EH (cell line): ENCODE measurements around the gene UPK3A.

Experiments
- DNase-seq: peaks from one replicate; pipeline ENCODE4 v3.0.0-alpha.2; 2015; ENCODE audit warnings: low read depth

Gene UPK3A

DNA sequence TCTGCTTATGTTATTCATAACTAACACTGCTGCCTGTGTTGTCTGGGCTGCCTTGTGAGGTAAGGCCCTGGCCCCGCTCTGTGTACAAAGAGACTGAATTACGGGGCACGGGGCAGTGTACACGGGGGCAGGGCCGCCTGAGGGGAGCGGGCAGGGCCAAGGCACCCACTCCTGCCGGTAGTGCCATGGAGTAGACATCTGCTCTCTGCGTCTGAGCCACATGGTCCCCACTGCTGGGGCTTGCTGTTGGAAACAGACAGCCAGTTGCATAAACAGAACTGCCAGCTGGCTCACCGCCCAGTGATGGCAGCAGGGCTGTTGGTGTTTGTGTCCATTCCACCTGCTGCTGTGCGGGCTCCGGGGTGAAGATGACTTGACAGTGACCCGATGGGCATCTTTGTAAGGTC is 44.8 kb downstream of the UPK3A start:
- DNase-seq: no peak

DNA sequence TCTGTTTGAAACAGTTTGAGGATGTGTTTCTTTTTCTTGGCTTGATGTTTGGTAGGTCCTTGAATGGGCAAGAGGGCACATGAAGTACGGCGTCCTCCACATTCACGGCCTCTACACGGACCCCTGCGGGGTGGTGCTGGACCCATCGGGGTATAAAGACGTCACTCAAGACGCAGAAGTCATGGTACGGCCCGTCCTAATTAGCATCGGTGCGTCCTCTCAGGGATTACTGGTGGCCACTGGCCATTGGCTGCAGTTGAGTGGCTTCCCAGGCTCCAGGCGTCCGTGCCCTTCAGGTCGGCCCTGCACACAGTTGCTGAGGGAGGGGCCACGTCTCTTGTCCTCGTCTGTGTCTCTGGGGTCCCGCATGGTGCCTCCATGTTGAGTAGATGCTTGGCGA is 45.8 kb downstream of the UPK3A start:
- DNase-seq: no peak

DNA sequence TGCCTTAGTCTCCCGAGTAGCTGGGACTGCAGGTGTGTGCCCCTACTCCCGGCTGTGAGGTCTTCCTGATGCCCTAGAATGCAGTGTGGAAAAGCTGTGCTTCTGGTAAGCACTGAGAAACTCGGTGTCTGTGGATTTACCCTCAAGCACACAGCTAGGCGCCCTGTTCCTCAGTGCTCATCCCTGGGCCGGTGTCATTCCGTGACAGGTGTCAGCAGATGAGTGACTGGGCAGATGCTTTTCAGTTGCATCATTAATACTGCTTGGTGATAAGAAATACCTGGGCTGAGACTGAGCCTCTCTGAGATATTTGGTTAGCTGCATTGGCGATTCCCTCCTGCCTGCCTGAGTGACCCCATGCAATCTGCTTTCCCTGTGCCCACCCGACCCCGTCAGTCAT is 46.7 kb downstream of the UPK3A start:
- DNase-seq: no peak

DNA sequence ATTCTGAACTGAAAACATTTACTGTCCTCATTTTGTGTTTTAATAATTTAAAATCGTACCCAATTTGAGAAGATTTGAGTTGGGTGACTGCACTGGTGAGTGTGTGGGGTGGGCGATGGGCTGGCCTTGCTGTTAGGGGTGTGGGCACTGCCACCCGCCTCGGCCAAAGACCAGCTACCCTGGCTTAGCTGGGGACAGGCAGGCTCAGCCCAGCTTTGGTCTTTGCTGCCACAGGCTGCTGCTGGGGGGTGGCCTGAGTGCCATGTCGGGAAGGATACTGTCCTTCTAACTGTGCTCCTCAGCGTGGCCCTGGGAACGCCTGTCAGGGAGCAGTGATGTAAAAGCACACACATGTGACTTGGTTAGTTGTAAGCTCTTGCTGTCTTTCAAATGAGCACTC is 47.3 kb downstream of the UPK3A start:
- no peak for DNase-seq

DNA sequence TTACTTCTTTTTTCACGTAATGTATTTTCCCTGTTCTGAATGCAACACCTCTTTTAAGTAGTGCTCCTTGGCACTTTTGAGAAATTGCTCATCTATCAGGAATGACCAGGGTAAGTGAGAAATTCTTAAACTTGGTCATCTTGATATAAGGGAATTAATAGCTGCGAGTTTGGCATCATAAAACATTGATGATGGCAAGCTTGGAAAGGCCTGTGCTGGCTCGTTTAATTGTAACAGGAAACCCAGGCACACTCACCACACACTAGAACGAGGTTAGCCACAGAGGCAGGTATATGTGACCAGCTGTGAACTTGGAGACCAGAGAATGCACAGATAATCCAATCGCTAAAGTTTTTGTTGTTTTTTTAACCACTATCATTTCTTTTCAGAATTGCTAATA is 49.3 kb downstream of the UPK3A start:
- DNase-seq: peak; percentile 27

DNA sequence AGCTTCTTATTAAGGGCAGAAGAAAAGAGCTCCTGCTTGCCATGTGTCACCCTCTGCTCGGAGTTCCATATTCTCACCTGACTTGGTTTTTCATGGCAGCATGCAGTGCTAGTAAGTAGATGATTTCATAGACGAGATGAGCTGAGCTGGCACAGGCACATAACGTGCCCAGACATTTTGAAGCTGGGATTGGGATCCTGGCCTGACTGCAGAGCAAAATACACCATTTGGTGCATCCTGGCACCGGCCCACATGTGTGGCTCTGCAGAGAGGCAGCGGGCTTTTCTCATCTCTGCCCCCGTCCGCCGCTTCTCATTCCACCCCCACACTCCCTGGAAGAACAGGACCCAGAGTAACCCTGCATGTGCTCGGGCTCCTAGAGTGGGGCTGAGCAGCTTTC is 49.8 kb downstream of the UPK3A start:
- DNase-seq: no peak

DNA sequence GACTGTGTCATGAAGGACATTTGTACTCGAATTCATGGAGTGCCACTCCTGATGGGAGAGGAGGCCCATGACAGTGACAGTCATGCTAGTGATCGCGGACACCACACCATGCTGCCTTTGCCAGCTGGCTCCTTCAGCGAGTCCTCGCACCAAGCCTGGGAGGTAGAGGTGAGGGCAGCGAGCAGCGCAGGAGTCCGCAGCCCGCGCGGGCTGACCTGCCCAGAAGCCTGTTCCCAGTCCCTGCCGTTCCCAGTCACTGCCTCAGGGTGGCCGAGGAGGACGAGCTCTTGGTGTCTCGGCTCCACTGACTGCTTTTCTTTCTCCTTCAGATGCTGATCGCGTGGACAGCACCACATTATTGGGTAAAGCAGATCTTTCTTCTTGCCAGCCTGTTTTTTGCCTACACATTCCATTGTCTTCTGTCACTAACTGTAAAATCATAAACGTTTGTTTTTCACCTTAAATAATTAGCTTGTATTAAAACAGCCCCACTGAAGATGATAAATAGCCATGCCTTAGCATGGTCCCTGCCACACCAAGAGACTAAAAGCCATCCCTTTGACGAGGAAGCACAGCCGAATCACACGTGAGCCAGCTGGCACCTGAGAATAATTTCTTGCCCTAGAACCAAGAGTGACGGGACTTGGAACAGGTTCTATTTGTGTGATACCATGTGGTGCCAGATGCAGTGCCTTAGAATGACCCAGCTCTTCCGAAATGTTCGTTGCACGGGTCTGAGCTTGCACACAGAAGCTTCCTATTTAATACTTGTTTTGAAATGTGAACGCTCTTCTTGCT is 50.5 kb downstream of the UPK3A start:
- peak; percentile 13 for DNase-seq

DNA sequence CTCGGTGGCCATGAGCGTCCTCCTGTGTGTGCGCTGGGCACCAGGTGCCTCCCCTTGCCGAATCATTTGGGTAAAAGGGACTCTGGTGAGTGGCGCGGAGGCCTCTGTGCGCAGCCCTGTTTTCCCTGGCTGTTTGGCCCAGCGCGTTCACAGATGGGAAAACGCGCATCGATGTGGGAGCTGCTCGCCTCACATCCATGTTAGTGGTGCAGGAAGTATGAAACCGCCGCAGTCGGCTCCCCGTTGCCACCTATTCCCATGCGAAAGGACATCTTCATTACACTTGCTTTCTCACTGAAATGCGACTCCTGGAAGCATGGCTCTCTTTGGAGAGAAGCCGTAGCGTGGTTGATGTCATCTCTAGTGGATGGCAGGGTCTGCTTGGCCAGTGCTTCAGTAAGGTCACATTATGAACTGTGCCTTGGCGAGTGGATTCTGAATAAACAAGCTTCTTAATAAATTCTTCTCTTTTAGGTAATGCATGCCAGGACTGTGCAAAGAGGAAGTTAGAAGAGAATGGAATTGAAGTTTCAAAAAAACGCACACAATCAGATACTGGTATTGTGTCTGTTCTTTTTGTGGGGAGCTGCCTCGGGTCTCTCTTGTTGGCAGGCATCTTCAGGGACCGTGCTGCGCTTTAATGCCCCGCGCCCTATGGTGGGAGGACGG is 51.2 kb downstream of the UPK3A start:
- no peak for DNase-seq

DNA sequence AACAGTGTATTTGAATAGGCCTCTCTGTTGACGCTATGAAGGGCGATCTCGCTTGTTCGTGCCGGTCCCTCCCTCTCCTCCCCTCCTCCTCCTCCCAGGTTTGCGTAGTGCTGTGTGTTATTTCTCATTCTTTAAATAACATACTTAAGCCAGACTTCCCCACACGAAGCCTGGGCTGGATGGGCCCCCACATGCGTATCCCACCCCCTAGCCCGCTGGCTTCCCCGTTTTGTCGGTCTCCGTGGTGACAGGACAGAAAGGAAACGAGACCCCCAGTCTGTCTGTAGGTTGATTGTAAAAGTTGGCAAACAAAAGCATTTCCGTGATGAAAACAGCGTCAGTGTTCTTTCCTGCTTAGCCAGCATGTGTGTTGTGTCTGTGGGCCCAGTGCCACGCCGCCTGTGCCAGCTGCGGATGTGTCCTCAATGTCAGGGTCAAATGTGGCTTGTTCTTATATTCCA is 52.3 kb downstream of the UPK3A start:
- DNase-seq: no peak

DNA sequence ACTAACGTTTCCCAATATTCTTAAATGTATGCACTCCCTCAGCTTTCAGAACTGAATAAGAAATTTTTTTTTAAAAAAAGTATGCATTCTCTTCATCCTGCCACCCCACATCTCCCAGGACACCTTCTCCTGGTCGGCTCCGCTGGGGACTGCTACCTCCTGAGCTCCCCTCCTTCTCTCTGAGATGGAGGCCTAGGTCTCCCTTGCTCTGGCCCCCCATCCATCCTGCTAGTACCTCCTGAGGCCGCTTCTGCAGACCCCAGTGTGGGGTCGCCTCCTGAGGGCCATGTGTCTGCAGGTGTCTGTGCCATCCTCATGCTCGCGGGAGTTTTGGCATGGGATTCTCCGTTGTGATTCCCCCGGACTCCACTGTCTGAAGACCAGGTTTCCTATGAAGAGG is 52.8 kb downstream of the UPK3A start:
- no peak for DNase-seq

DNA sequence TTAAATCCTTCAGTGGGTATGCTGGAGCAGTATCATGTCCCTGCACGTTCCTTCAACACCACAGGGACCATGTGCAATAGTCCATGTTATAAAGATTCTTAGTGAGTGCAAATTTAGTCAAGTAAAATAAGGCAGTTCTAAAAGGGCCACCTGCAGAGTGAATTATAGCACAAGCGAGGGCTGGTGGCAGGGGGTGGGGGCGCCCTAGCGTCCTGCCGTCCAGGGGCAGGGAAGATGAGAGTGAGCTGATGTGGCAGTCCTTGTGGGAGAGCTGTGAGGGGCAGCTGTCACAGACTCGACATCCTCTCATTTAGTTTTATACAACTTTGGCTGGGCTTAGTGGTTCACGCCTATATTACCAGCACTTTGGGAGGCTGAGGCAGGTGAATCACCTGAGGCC is 54.0 kb downstream of the UPK3A start:
- DNase-seq: no peak

DNA sequence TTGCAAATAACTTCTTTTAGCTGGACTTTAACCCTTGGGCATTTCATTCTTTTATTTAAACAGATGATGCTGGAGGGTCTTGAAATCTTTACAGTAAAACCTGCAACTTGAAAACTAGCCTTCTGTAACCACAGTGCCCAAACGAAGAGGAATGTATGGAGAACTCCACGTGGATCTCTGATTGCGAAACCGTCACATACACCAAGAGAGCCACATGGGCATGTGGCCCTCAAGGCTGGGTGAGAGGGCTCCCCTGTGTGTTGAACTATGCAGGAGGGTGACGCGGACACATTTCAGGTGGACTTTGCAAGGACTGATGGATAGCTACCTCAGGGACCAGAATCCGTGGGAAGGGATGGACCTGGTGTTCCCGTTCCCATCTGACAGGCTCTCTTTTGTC is 55.6 kb downstream of the UPK3A start:
- DNase-seq: no peak

DNA sequence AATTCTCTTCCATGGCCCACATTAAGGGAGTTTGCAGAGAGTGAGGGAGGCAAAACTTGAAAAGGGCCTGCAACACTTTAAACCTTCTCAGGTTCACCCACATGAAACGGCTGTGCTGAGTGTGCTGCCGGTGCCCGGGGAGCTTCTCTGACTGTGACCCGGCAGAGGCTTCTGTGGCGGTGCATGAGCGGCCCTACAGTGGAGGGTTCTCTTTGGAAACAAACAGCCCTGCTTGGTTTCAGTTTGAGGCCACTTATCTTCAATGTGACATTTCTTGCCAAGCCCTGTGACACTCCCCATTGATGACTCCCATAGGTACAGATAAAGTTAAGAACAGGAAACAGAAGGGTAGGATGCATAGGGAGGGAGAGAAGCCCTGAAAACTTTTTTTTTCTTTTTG is 56.7 kb downstream of the UPK3A start:
- DNase-seq: no peak

DNA sequence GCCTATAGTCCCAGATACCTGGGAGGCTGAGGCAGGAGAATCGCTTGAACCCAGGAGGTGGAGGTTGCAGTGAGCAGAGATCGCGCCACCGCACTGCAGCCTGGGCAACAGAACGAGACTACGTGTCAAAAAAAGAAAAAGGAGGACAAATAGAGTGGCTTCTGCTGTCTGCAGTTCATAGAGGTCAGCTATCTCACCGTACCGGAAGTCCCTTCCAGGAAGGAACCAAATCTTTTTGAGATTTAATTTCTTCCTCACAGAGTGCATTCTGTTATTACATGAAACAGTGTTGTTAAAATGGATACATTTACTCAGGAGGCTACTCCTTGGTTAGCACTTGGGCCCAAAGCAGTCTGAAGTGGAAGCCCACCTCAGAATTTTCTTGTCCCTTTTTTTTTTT is 58.4 kb downstream of the UPK3A start:
- DNase-seq: no peak

DNA sequence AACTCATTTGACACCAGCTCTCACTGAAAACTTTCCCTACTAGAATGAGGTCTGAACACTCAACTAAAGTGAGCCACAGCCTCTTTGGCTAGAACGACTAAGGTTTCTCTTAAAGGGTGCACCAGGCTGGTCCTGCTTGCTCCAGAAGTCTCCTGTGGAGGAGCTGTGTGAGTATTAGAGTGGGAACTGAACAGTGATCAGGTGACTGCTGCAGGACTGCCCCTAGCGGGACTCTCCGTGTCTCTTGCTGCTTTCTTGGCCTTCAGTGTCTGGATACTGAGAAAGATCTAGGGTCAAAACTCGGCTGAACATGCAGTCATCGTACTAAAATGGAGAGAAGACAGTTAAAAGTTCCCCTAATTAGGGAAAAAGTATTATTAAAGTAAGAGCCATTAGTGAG is 59.6 kb downstream of the UPK3A start:
- DNase-seq: peak; percentile 8
